Measurements from ENCODE around the gene OTC.

OTC gene

GRCh38 chrX:38403834-38404233 is 51.4 kb downstream of the OTC start:
- DNase-seq (ENCODE audit: low read depth): no peak
- H3K4me3 ChIP-seq (ENCODE audit: low read depth, low read length): no peak overlapping the region
- no peak for TF ChIP-seq CTCF (conservative IDR thresholded peaks at IDR 0.05; ENCODE audit: low read depth, low read length)

GRCh38 chrX:38407126-38407525 is 54.7 kb downstream of the OTC start:
- no peak overlapping the region for H3K4me3 ChIP-seq (ENCODE audit: low read depth, low read length)
- DNase-seq (ENCODE audit: low read depth): no peak
- TF ChIP-seq CTCF (conservative IDR thresholded peaks at IDR 0.05; ENCODE audit: low read depth, low read length): no peak

- TF ChIP-seq CTCF (conservative IDR thresholded peaks at IDR 0.05; ENCODE audit: low read depth, low read length): no peak
- no peak for DNase-seq (ENCODE audit: low read depth)
- H3K4me3 ChIP-seq (ENCODE audit: low read depth, low read length): no peak overlapping the region
These were observed 56.9 kb downstream of the OTC start for GRCh38 chrX:38409289-38409688.

GRCh38 chrX:38426785-38427184 is 74.4 kb downstream of the OTC start:
- TF ChIP-seq CTCF (conservative IDR thresholded peaks at IDR 0.05; ENCODE audit: low read depth, low read length): no peak
- H3K4me3 ChIP-seq (ENCODE audit: low read depth, low read length): no peak overlapping the region
- peak; percentile 12 for DNase-seq (ENCODE audit: low read depth)

GRCh38 chrX:38431525-38431924 is 79.1 kb downstream of the OTC start:
- no peak for DNase-seq (ENCODE audit: low read depth)
- no peak for TF ChIP-seq CTCF (conservative IDR thresholded peaks at IDR 0.05; ENCODE audit: low read depth, low read length)
- no peak overlapping the region for H3K4me3 ChIP-seq (ENCODE audit: low read depth, low read length)

GRCh38 chrX:38435130-38435529 is 82.7 kb downstream of the OTC start:
- TF ChIP-seq CTCF (conservative IDR thresholded peaks at IDR 0.05; ENCODE audit: low read depth, low read length): no peak
- no peak overlapping the region for H3K4me3 ChIP-seq (ENCODE audit: low read depth, low read length)
- DNase-seq (ENCODE audit: low read depth): no peak

GRCh38 chrX:38437093-38437492 is 84.7 kb downstream of the OTC start:
- no peak for TF ChIP-seq CTCF (conservative IDR thresholded peaks at IDR 0.05; ENCODE audit: low read depth, low read length)
- H3K4me3 ChIP-seq (ENCODE audit: low read depth, low read length): no peak overlapping the region
- DNase-seq (ENCODE audit: low read depth): peak; percentile 13
